Endothelial cell of umbilical vein (primary cell): ENCODE measurements around the gene TMEM97. TPM values are rescaled to one million over a fixed set of nuclear protein-coding genes. Genes with fewer than 3 reads are reported as not detected.

ENCODE experiments used
- BruUV-seq: library from RNA; stranded (reverse); fragments of 400-500 nt; replicated peaks from 2 replicates; lab custom pipeline; 2021; lab: Mats Ljungman, UMichigan
- CTCF ChIA-PET: fragments of 300-600, 350-600 bp; sonication (Branson Sonifier 250); formaldehyde crosslinking; loops from one replicate; lab custom pipeline; 2021; ENCODE audit warnings: antibody characterized with exemption, inconsistent platforms; lab: Charles Lee
- POLR2A ChIA-PET: fragments of 300-600, 350-600 bp; sonication (Branson Sonifier 250); formaldehyde crosslinking; loops from one replicate; lab custom pipeline; 2021; ENCODE audit warnings: antibody characterized with exemption, inconsistent platforms; lab: Charles Lee
- DNase-seq: peaks from one replicate; pipeline ENCODE4 v3.0.0-alpha.2; 2011; ENCODE audit warnings: low read depth, low spot score
- FAIRE-seq: peaks from 2 replicates; lab custom pipeline; 2011; peaks lifted over from hg19 to GRCh38; lab: Jason Lieb, UNC
- H2AFZ ChIP-seq: 2 replicates; pipeline ENCODE4 v1.6.0; 2012; ENCODE audit warnings: low read depth, low read length, control low read depth, inconsistent platforms
- H3K27ac ChIP-seq: 2 replicates; pipeline ENCODE4 v1.5.1; 2011; ENCODE audit warnings: low read depth, mild to moderate bottlenecking, control low read depth, low read length, moderate library complexity; ENCODE audit not compliant: insufficient read depth
- H3K27me3 ChIP-seq, 2 experiments: 2 replicates each; pipeline versions ENCODE4 v1.6.0 to v1.6.1; 2011; ENCODE audit warnings: low read length in 2 of 2, mixed read lengths in 1 of 2; ENCODE audit not compliant: control insufficient read depth in 2 of 2, insufficient read depth in 2 of 2
- H3K36me3 ChIP-seq, 2 experiments: 2 replicates in 1 of 2; 3 replicates in 1 of 2; pipeline ENCODE4 v1.5.1; 2011; ENCODE audit warnings: low read length in 2 of 2, mild to moderate bottlenecking in 1 of 2, moderate library complexity in 1 of 2; ENCODE audit not compliant: control insufficient read depth in 2 of 2, insufficient read depth in 2 of 2; ENCODE audit errors: extremely low read depth in 1 of 2
- H3K4me1 ChIP-seq: 3 replicates; pipeline ENCODE4 v1.5.1; 2011; ENCODE audit warnings: mild to moderate bottlenecking, low read length; ENCODE audit not compliant: control insufficient read depth, insufficient read depth; ENCODE audit errors: extremely low read depth
- H3K4me2 ChIP-seq: 2 replicates; pipeline ENCODE4 v1.6.1; 2011; ENCODE audit warnings: low read length, control low read depth, mixed read lengths; ENCODE audit not compliant: insufficient read depth
- H3K4me3 ChIP-seq, 3 experiments: fragments of 200-600 bp in 1 of 3; sonication (generic), shearing (Covaris generic) in 1 of 3; replicated peaks in 1 of 3; 2 replicates each; pipeline ENCODE4 v1.5.1; 2011 to 2016; ENCODE audit warnings: control low read depth in 3 of 3, low read length in 3 of 3, mild to moderate bottlenecking in 2 of 3, inconsistent platforms in 1 of 3, low read depth in 1 of 3, moderate library complexity in 1 of 3; ENCODE audit not compliant: insufficient read depth in 1 of 3
- H3K79me2 ChIP-seq: 2 replicates; pipeline ENCODE4 v1.6.0; 2012; ENCODE audit warnings: low read length, inconsistent platforms; ENCODE audit not compliant: control insufficient read depth, insufficient read depth
- H3K9ac ChIP-seq: replicated peaks from 2 replicates; pipeline ENCODE3; 2011; ENCODE audit warnings: low read length, control low read depth; ENCODE audit not compliant: insufficient read depth; ENCODE audit errors: extremely low read depth
- H3K9me1 ChIP-seq: replicated peaks from 3 replicates; pipeline ENCODE4 v1.6.0; 2011; ENCODE audit warnings: mild to moderate bottlenecking, low read length; ENCODE audit not compliant: control insufficient read depth, insufficient read depth; ENCODE audit errors: extremely low read depth
- H3K9me3 ChIP-seq: replicated peaks from 2 replicates; pipeline ENCODE4 v1.5.1; 2012; ENCODE audit warnings: low read length, inconsistent platforms; ENCODE audit not compliant: control insufficient read depth, insufficient read depth
- H4K20me1 ChIP-seq: replicated peaks from 2 replicates; pipeline ENCODE3; 2011; ENCODE audit warnings: mild to moderate bottlenecking, low read length; ENCODE audit not compliant: control insufficient read depth, insufficient read depth; ENCODE audit errors: extremely low read depth
- EZH2 ChIP-seq: IDR thresholded peaks from 2 replicates; pipeline ENCODE4 v1.6.1; 2012; ENCODE audit warnings: borderline replicate concordance, low read depth, mild to moderate bottlenecking, moderate library complexity, low read length, inconsistent platforms; ENCODE audit not compliant: severe bottlenecking
- FOS ChIP-seq: IDR thresholded peaks from 2 replicates; pipeline ENCODE4 v1.6.1; 2011; ENCODE audit warnings: mild to moderate bottlenecking, low read length, moderate library complexity, borderline replicate concordance; ENCODE audit not compliant: insufficient read depth
- JUN ChIP-seq: IDR thresholded peaks from 2 replicates; pipeline ENCODE4 v1.6.1; 2011; ENCODE audit warnings: borderline replicate concordance, low read depth; ENCODE audit not compliant: insufficient read length, insufficient read depth
- MYC ChIP-seq: IDR thresholded peaks from one replicate; pipeline ENCODE4 v1.6.1; 2011; ENCODE audit warnings: mild to moderate bottlenecking, low read depth, low read length
- POLR2A ChIP-seq: IDR thresholded peaks from 2 replicates; pipeline ENCODE4 v1.6.1; 2012; ENCODE audit warnings: low read depth, mild to moderate bottlenecking, control low read depth, low read length
- POLR2AphosphoS5 ChIP-seq: IDR thresholded peaks from 2 replicates; pipeline ENCODE4 v1.6.1; 2012; ENCODE audit warnings: low read depth, mild to moderate bottlenecking, control low read depth, low read length, moderate library complexity; ENCODE audit not compliant: insufficient read depth
- dilution Hi-C: fragments of 300-500 bp; cut with MboI; formaldehyde crosslinking; loops from one replicate; pipeline ENCODE4 v1.15.0; 2019; ENCODE audit warnings: low sequenced_read_pairs; ENCODE audit not compliant: extremely low pct_ligation_motif_present
- intact Hi-C: fragments of 100-400 bp; cut with micrococcal nuclease; formaldehyde crosslinking; loops from one replicate; pipeline ENCODE4 v1.10.0; 2022
- polyA plus RNA-seq, 4 experiments: library from polyadenylated mRNA; depleted of rRNA in 3 of 4; stranded (reverse) in 3 of 4; unstranded in 1 of 4; fragments of >200 nt; gene quantifications; 2 replicates each; pipeline versions ENCODE4 v1.2.1 to v1.2.3, GENCODE V29; 2011 to 2012; ENCODE audit warnings: missing spikeins in 1 of 4
- total RNA-seq: library from RNA; stranded (reverse); gene quantifications from 2 replicates; pipeline ENCODE4 v1.2.3, GENCODE V29; 2021
- TF ChIP-seq, protein P1 (sequence below), 2 donors: IDR thresholded peaks; 1 replicate in 1 of 2; 2 replicates in 1 of 2; pipeline ENCODE4 v1.5.1; 2011; ENCODE audit warnings: low read length in 2 of 2, mild to moderate bottlenecking in 2 of 2, moderate library complexity in 2 of 2, control low read depth in 1 of 2, inconsistent platforms in 1 of 2, low read depth in 1 of 2; ENCODE audit not compliant: insufficient read depth in 1 of 2; ENCODE audit errors: extremely low read depth in 1 of 2
- TF ChIP-seq, protein P2 (sequence below): IDR thresholded peaks from 2 replicates; pipeline ENCODE4 v1.6.1; 2011; ENCODE audit not compliant: insufficient read depth, insufficient read length

Gene TMEM97
- total and polyA plus RNA-seq, 2 donors (not counting 3 experiments of a cell fraction or from before 2014, with no cell fraction given) = 27.0 to 43.5 TPM

DNA sequence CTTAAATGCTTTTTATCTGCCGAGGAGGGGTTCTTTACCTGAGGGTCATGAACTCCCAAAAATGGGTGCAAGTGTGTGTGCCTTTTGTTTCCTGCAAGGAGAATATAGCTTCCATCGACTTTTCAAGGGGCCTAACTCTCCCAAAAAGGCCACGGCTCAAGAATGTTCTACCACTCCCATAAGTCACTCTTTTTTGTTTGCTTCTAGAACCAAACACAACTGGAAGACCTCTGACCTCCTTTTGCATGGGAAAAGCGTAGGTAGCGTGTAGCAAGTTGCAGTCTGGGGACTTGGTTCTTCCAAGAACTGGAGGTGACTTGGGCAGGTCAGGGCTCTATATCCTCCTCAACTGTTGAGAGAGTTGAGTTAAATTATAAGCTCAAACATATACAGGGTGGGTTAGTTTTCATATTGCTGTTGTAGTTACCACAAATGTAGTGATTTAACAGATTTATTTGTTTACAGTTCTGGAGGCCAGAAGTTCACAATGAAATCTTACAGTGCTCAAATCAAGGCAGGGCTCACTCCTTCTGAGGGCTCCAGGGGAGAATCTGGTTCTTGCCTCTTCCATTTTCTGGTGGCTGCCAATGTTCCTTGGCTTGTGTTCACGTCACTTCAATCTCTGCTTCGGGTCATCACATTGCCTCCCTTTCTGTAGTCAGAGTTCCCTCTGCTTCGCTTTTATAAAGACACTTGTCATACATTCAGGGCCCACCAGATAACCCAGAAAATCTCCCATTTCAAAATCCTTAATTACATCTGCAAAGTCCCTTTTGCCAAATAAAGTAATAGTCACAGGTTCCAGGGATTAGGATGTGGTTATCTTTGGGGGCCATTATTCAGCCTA lies 1.4 kb downstream of the TMEM97 start:
- Histone ChIP-seq H3K79me2 (peaks cover 37% of the 10 kb centered on the region), H3K4me2 (peak overlapping the region; percentile 91), H3K36me3 (no peaks in the 10 kb centered on the region), H3K27me3 (no peaks in the 10 kb centered on the region), H3K9ac (peak overlapping the region; percentile 76), H3K9me3 (no peaks in the 10 kb centered on the region), H3K4me1 (peaks cover 18% of the 10 kb centered on the region), H2AFZ (peak overlapping the region; percentile 19), H3K9me1 (no peaks in the 10 kb centered on the region), H3K4me3 (peak overlapping the region in 2 of 3 experiments; percentile 52 to 80), H3K27ac (no peak overlapping the region), H4K20me1 (no peaks in the 10 kb centered on the region)
- BruUV-seq = no TSS peak
- intact Hi-C loops (no loop called here), dilution Hi-C loops (no loop called here)
- TF ChIP-seq FOS (no peak), MYC (no peak), POLR2A (no peak), POLR2AphosphoS5 (no peak), EZH2 (no peak), JUN (no peak)
- TF ChIP-seq, protein P1, sequence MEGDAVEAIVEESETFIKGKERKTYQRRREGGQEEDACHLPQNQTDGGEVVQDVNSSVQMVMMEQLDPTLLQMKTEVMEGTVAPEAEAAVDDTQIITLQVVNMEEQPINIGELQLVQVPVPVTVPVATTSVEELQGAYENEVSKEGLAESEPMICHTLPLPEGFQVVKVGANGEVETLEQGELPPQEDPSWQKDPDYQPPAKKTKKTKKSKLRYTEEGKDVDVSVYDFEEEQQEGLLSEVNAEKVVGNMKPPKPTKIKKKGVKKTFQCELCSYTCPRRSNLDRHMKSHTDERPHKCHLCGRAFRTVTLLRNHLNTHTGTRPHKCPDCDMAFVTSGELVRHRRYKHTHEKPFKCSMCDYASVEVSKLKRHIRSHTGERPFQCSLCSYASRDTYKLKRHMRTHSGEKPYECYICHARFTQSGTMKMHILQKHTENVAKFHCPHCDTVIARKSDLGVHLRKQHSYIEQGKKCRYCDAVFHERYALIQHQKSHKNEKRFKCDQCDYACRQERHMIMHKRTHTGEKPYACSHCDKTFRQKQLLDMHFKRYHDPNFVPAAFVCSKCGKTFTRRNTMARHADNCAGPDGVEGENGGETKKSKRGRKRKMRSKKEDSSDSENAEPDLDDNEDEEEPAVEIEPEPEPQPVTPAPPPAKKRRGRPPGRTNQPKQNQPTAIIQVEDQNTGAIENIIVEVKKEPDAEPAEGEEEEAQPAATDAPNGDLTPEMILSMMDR (IDR thresholded peaks at IDR 0.05; ENCODE audit: extremely low read depth in 1 of 2, insufficient read depth in 1 of 2, low read depth in 1 of 2, low read length in 2 of 2) = no peak
- TF ChIP-seq, protein P2, sequence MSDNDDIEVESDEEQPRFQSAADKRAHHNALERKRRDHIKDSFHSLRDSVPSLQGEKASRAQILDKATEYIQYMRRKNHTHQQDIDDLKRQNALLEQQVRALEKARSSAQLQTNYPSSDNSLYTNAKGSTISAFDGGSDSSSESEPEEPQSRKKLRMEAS = no peak
- ChIA-PET CTCF (interaction anchor here (0.9 to 2.0 kb wide), 4 partner anchors 16 to 515 kb away, joined by 3 to 7 read pairs (median 3); partner anchors contain the start of gene POLDIP2), POLR2A (interaction anchor here (1.6 kb wide), 1 partner anchor 15 kb away, joined by 3 read pairs; the partner anchor contains the start of genes IFT20 and TNFAIP1)
- DNase-seq (no peak), FAIRE-seq (no peak)
